A549 treated with dexamethasone at 1 μM for 4 hours (cell line): ENCODE measurements around the gene SPDL1. TPM values are rescaled to one million over a fixed set of nuclear protein-coding genes. Genes with fewer than 3 reads are reported as not detected.

Experiments
- total RNA-seq: library from RNA; stranded (reverse); fragments of 200-300 nt; extraction: Qiagen RNA extraction; gene quantifications from 5 replicates; pipeline ENCODE4 v1.2.3, GENCODE V29; 2022

SPDL1 gene
- total RNA-seq: 51.4 to 58.0 TPM (median 54.0 TPM) in 5 replicates

GRCh38 chr5:169583424-169584220, at the start of gene SPDL1:
TSS of gene SPDL1 (plus strand) at chr5:169583773. CDS start at chr5:169588417, 4,644 bp downstream.

GRCh38 chr5:169637085-169637548, 53.5 kb downstream of the SPDL1 start, which contains the start of gene DOCK2:
TSS of gene DOCK2 (plus strand) at chr5:169637275. CDS start at chr5:169637327, 52 bp downstream.

Other genes with a start within 250 kb of the SPDL1 start
- 1.8 to 3.1 TPM (median 2.6 TPM) in 5 replicates for gene DOCK2, start 53.5 kb downstream of the SPDL1 start, total RNA-seq